Activated CD8-positive, alpha-beta memory T cell treated with anti-CD3 and anti-CD28 coated beads, Interleukin-2, amount 50 U/mL, for 4 hours (primary cell): ENCODE results near the gene ARPC4.
"Not testable (repeated sequence)": the region's sequence is repeated elsewhere in the genome, so short reads cannot be mapped to it uniquely, and the experiment has no call there.

Source experiments
- DNase-seq: peaks from one replicate; pipeline ENCODE4 v3.0.0-alpha.2; 2020

Gene ARPC4

GRCh38 chr3:9770276-9770812, 22.5 kb upstream of the ARPC4 start:
- DNase-seq = no peak

DNA sequence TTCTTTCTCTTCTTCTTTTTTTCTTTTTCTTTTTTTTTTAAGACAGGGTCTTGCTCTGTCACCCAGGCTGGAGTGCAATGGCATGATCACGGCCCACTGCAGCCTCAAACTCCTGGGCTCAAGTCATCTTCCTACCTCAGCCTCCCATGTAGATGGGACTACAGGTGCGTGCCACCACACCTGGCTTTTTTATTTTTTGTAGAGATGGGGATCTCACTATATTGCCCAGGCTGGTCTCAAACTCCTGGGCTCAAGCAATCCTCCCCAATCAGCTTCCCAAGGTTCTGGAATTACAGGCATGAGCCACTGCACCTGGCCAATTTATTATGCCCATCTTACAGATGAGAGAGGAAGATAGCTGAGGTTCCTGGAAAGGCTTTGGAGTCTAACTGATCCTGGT, 21.9 kb upstream of the ARPC4 start:
- DNase-seq = not testable (repeated sequence)

DNA sequence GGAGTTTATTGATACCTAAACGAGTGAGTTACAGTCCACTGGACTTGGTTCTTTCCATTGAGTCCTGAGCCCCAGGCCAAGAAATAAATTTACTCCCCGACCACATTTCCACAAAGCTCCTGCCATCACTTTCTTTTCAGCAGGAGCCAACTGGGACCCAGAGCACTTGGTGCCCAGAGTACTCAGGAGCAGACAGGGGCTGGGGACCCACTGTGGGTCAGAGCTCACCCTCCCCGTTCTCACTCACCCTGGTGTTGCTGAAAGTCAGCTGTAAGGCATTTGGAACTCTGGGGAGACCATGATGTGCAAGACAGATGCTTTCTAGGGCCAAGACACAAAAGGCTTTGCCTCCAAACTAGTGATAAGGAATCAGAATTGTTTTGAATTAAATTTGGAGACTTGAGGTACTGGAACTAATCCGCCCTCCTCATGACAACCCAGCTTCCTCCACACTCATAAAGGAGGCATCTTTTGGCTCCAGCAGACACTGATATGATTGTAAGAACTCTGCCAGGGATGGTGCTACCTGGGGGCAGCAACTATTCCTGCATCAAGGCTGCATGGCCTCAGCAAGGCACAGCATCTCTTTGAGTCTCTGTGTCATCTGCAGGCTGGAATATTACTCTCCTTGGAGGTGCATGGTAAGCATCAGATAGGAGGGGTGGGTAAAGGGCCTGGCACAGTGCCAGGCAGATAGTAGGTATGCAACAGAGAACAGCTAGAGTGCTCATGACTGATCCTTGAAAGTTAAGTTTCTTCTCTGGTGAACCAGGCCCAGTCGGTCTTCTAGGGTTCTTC, 15.8 kb upstream of the ARPC4 start:
- no peak for DNase-seq

DNA sequence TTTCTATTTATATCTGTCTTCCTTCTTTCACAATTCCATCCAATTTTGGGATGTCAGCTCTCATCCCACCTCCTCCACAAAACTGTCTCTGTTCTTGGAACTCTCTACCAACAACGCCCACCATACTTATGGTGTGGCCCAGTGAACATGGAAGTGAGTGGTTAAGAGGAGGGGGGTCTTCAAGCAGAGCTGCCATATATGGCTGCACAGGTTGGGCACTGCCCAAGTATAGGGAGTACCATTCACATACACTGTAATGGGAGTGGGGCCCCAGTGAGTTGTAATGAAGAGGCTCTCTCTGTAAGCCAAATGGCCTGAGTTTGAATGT, 15.2 kb upstream of the ARPC4 start:
- no peak for DNase-seq

- peak; percentile 38 for DNase-seq
Observed at GRCh38 chr3:9778143-9779074, 14.5 kb upstream of the ARPC4 start.

DNA sequence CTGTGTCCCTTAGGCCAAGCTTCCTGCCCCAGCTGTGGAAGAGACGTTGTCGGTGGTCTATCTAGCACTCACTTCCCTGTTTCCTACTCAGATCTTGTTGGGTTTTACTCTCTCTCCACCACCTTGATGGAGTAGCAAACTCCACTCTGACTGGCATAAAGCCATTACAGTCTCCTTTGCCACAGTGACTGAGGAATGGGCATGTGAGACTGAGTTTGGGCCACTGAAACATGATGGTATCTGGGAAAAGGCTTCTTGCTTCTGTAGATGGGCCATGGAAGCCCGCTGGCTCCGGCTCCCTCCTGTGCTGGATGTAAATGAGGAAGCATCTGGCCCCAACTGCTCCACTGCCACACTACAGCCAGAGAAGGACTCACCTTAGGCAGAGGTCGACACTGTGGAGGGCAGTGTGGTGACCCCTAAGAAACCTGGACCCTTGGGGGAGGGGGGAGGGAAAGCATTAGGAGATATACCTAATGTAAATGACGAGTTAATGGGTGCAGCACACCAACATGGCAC, 13.7 kb upstream of the ARPC4 start:
- no peak for DNase-seq

DNA sequence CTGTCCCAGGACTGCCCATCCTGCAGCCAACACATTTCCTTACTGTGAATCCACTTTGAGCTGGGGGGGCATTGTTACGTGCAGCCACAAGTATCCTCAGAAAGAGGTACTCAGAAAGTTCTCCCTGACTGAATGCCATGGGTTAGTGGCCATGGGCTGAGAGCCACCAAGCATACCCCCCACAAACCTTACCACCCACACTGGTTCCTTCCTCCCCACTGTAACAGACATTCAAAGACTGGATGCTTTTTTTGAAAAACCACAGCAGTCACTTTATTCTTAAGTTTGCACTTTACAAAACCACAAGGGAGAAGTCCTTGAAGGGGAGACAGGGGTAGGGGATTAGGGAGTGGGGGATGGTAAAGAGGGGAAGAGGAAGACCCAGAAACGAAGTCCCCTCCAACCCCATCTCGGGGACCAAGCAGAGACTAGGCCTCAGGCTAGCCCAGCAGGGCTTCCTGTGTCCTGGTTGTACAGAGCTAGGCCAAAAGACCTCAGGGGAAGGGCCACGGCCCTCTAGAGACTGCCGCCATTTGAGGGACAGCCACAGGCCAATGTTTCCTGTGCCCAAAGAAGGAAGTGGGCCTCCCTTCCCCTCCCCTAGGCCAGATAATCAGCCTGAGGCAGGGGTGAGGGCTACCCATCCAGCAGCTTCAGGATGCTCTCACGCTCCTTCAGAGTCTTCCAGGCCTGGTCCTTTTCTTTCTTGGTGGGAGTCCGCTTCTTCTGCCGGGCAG, 13.0 kb upstream of the ARPC4 start:
- peak; percentile 29 for DNase-seq

- DNase-seq = no peak
Observed at GRCh38 chr3:9780458-9780812, 12.4 kb upstream of the ARPC4 start.

DNA sequence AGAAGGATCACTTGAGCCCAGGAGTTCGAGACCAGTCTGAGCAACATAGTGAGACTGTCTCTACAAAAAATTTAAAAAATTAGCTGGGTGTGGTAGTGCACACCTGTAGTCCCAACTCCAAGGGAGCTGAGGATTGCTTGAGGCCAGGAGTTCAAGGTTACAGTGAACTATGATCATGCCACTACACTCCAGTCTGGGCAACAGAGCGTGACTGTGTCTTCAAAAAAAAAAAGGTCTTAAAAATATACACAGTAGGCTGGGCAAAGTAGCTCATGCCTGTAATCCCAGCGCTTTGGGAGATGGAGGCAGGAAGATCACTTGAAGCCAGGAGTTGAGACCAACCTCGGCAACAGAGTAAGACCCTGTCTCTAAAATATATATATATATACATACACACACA, 12.0 kb upstream of the ARPC4 start:
- DNase-seq = no peak

GRCh38 chr3:9781551-9781950, 11.3 kb upstream of the ARPC4 start:
- no peak for DNase-seq

GRCh38 chr3:9781978-9782603, 10.8 kb upstream of the ARPC4 start:
- DNase-seq = no peak

GRCh38 chr3:9782770-9783169, 10.1 kb upstream of the ARPC4 start:
- no peak for DNase-seq

- no peak for DNase-seq
Observed at GRCh38 chr3:9783954-9784353, 8.9 kb upstream of the ARPC4 start.

GRCh38 chr3:9784965-9785364, 7.9 kb upstream of the ARPC4 start:
- no peak for DNase-seq

GRCh38 chr3:9785602-9786001, 7.3 kb upstream of the ARPC4 start:
- no peak for DNase-seq

- no peak for DNase-seq
Observed at GRCh38 chr3:9786209-9786739, 6.6 kb upstream of the ARPC4 start.

- DNase-seq = no peak
Observed at GRCh38 chr3:9786825-9787669, 5.8 kb upstream of the ARPC4 start.

GRCh38 chr3:9787714-9788113, 5.2 kb upstream of the ARPC4 start:
- no peak for DNase-seq

DNA sequence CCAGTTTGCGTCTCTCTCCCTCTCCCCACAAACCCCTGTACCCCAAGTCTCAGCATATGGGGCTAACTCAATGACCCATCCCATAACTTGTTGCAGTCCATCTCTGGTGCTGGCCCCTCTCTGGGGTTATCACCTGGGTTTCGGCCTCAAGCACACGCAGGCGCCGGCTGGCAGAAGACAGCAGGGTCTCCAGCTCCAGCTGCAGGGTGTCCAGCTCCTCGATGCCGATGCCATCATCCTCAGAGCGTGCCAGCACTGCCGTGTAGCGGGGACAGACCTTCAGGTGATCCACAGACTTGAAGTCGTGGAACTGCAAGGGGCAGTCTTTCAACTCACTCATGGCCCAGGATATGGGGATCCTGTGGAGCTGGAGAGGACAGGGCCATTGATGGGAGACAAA, 1.8 kb upstream of the ARPC4 start:
- no peak for DNase-seq

- no peak for DNase-seq
Observed at GRCh38 chr3:9791790-9792404, 985 bp upstream of the ARPC4 start.
